ENCODE results near the gene ATP10B.

- TF ChIP-seq CTCF (IDR thresholded peaks at IDR 0.05), result no peak
- peak in 1 of 3 donors; percentile 27 for TF ChIP-seq POLR2AphosphoS5 (IDR thresholded peaks at IDR 0.05)
- no peak for TF ChIP-seq EP300 (IDR thresholded peaks at IDR 0.05; ENCODE audit: low read depth)
These were observed 148.3 kb downstream of the ATP10B start for GRCh38 chr5:160703547-160704189.

All from transverse colon (tissue), 4 donors.